HG03039 (cell line): ENCODE measurements around the gene ANKRD16.
"Not testable (repeated sequence)": the region's sequence is repeated elsewhere in the genome, so short reads cannot be mapped to it uniquely, and the experiment has no call there.

Experiments
- ATAC-seq: cut with Tn5 transposase; IDR thresholded peaks from one replicate; pipeline ENCODE4 v1.9.1; 2021; ENCODE audit warnings: mild to moderate bottlenecking, moderate library complexity; ENCODE audit not compliant: unreplicated experiment

Gene ANKRD16

DNA sequence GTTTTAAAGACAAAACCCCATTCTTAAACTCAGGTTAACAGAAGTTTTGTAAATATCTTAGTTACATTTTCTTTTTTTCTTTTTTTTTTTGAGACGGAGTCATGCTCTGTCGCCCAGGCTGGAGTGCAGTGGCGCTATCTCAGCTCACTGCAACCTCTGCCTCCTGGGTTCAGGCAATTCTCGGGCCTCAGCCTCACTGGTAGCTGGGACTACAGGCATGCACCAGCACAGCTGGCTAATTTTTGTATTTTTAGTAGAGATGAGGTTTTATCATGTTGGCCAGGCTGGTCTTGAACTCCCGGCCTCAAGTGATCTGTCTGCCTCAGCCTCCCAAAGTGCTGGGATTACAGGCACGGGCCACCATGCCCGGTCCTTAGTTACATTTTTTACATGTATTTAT is 12.7 kb downstream of the ANKRD16 start:
- not testable (repeated sequence) for ATAC-seq

DNA sequence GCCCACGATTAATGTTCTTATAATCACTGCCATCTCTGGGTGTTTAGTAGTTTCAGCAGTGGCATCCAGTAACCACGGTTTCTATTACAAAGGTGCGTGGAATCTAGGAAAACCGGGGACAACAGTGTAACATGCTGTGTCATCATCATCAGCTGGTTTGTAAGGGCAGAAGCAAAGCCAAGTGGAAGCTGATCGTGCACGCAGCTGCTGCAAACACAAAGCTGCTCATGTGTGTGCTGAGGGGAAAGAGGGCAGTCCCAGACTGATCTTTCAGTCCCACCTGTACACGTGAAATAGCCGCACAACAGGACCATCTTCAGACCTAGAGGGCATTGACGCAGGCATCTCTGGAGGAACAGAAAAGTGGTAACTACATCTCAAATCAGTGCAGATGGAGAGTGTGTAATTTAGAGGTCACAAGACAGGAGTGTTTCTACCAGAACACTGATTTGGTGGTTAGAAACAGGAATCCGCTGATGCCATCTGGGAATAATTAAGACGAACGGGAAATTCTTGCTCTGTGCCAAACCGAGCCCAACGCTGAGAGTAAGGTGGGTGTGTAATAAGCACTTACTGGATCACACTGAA is 13.4 kb downstream of the ANKRD16 start:
- no peak for ATAC-seq

DNA sequence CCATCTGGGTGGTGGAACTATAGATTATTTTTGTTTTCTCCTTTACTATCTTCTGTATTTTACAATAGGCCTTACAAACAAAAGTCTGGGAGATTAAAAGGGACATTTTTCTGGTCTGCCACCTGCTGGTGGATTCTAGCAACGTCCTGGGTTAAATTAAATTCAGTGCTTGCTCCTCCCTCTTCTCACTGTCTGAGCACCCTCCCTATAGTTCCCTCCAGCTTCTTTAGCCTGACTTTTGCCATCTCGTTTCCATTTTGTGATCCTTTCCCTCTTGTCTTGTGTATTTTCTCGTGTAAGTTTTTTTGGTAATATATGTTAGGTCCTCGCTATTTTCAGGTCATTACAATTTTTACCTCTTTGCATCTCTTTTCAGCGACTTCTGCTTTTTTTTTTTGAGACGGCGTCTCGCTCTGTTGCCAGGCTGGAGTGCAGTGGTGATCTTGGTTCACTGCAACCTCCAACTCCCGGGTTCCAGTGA is 16.1 kb downstream of the ANKRD16 start:
- ATAC-seq: no peak

DNA sequence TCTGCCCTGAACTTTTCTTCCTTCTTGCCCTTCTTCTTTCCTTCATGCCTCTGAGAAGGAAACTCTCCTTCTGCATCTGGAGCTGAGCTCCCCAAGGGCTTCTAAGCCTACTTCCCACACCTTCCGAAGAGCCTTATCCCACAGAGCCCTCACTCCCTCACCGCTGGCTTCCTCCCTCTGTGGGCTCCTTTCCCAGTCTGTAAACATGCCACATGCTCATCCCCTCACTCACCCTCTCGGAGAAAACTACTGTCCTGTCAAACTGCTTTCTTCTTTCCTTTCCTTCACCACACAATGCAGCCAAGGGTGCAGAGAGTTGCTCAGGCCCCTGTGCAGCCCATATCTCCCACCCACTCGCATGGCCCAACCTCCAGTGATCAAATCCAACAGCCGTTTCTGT is 18.1 kb downstream of the ANKRD16 start:
- ATAC-seq: no peak

DNA sequence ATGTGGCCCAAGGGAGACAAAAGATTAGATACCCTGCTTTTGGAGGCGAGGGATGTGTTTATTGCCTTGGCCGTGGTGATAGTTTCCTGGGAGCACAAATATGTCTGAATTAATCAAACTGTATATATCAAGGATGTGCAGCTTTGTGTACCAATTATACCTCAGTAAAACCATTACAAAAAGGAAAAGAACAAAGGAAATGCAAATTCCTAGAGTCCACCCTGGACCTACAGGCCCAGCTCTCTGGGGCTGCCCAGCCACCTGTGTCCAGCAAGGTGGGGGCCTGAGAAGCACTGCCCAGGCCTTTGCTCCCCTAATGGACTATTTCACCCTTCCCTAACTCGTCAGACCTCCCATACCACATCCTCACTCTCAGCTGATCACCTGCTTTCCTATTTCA is 20.5 kb downstream of the ANKRD16 start:
- ATAC-seq: no peak

DNA sequence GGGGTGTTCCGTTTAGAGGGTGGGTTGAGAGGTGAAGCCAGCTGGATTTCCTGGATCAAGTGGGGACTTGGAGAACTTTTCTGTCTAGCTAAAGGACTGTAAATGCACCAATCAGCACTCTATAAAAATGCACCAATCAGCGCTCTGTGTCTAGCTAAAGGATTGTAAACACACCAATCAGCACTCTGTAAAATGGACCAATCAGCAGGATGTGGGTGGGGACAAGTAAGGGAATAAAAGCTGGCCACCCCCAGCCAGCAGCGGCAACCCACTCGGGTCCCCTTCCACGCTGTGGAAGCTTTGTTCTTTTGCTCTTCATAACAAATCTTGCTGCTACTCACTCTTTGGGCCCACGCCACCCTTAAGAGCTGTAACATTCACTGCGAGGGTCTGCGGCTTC is 21.3 kb downstream of the ANKRD16 start:
- not testable (repeated sequence) for ATAC-seq

DNA sequence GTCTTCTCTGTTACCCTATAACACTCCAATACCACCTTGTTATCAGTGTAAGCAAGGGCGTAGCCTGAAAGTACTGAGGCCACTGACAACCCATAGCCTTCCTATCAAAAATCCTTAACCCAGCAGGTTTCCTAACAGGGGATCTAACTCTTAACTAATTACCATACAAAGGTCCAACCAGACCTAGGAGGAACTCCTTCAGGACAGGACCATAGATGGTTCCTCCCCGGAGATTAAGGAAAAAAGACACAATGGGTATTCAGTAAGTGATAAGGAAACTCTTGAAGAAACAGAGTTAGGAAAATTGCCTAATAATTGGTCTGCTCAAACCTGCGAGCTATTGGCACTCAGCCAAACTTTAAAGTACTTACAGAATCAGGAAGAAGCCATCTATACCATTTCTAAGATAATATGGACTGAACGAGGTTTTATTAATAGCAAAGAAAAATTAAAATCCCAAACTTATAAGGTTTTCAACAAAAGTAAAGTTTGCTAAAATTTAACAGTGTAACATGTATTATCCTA is 22.5 kb downstream of the ANKRD16 start:
- not testable (repeated sequence) for ATAC-seq

DNA sequence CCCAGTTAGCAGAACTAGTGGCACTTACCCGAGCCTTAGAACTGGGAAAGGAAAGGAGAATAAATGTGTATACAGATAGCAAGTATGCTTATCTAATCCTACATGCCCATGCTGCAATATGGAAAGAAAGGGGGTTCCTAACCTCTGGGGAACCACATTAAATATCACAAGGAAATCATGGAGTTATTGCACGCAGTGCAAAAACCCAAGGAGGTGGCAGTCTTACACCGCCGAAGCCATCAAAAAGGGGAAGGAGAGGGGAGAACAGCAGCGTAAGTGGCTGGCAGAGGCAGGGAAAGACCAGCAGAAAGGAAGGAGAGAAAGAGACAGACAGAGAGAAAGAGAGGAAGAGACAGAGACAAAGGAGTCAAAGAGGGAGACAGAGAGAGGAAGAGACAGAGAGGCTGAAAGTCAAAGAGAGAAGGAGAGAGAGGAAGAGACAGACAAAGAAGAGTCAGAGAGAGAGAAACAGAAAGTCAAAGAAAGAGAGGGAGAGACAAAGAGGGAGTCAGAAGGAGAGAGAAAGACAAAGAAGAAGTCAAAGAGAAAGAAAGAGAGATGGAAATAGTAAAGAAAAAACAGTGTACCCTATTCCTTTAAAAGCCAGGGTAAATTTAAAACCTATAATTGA is 23.1 kb downstream of the ANKRD16 start:
- ATAC-seq: not testable (repeated sequence)

DNA sequence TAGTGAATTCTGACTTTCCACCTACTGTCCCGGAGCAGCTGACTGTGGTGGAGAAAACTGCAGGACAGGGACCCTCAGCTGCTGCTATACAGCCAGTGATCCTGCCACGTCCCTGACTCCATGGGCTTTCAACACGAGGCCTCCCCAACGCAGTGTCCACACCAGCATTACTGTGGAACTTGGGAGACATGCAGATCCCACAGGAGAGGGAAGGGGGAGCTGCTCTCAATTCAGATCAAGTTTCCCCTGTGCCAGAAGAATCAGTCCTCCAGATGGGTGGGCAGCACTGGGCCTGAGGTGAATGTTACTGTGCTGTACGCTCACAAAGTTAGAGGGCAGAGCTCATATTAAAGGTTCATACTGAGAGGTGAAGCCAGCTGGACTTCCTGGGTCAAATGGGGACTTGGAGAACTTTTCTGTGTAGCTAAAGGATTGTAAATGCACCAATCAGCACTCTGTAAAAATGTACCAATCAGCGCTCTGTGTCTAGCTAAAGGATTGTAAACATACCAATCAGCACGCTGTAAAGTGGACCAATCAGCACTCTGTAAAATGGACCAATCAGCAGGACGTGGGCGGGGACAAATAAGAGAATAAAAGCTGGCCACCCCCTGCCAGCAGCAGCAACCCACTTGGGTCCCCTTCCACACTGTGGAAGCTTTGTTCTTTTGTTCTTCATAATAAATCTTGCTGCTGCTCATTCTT is 26.6 kb downstream of the ANKRD16 start:
- ATAC-seq: not testable (repeated sequence)

DNA sequence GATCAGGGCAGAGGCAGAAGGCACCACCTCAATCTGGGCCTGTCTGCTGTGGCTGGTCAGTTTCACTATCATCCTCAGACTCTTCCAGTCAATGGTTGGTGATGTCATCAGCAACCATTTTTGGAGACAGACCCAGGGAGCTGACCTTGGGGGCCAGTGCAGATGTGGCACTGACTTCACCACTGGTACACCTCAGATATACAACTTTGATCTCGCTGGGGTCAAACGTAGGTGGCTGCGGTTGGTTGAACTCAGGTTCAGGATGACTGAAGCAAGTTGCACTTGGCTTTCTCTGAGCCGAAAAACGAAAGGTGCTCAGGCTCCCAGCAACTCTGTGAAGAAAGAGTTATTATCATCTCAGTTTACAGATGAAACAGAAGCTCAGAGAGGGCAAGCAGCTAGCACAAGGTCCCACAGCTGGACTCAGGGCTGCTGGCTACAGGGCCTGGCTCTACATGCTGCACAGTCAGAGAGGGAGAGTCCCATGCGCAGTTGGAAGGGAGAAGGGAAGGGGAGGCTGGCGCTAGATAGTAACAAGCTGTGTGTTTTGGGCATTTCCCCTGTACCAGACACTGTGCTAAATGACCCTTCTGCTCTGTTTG is 27.2 kb downstream of the ANKRD16 start:
- peak; percentile 92 for ATAC-seq

DNA sequence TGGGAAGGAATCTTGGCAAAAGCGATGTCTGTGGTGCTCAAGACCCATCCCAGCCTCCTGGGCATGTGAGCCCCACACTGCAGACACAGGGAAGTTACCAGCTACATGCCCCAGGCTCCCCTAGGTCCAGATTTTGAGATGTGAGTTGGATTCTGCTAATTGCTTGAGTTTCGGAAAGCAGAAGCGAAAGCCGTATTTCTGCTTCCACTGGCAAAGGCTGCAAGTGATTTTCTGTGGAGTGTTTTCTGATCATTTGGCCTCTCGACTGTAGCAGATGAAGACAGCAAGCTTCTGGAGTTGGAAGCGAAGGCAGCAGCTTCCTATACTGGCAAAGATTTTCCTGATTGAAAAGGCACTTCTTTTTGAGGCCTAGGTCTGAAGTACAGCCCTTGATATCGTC is 29.6 kb downstream of the ANKRD16 start:
- no peak for ATAC-seq

DNA sequence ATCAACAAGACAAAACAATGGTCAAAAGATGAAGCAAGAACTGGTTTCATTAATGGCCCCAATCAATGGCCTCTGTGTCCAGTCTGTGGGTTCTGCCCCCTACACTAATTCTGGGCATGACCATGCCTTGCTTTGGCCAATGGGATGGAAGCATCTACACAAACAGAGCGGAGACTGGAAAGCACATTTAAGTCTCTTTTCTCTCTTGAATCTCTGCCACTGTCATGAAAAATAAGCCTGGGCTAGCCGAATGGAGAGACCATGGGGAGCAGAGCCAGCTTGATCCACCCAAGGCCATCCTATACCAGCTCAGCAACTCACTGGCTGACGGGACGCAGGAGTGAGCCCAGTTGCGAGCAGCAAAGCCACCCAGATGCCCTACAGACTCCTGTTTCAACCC is 30.9 kb downstream of the ANKRD16 start:
- no peak for ATAC-seq

DNA sequence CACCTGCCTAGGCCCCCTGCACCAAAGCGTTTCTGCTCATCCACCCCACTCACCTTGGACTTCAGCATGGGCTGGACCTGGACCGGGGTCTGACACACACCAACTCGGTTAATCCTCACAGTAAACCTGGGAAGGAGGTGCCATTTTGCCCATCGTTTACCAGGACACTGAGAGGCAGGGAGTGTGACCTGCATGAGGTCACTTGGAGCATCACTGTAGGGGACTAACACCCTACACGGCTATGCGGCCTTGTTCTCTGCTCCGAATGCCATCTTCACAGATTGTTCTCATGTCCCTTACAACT is 33.0 kb downstream of the ANKRD16 start:
- no peak for ATAC-seq

DNA sequence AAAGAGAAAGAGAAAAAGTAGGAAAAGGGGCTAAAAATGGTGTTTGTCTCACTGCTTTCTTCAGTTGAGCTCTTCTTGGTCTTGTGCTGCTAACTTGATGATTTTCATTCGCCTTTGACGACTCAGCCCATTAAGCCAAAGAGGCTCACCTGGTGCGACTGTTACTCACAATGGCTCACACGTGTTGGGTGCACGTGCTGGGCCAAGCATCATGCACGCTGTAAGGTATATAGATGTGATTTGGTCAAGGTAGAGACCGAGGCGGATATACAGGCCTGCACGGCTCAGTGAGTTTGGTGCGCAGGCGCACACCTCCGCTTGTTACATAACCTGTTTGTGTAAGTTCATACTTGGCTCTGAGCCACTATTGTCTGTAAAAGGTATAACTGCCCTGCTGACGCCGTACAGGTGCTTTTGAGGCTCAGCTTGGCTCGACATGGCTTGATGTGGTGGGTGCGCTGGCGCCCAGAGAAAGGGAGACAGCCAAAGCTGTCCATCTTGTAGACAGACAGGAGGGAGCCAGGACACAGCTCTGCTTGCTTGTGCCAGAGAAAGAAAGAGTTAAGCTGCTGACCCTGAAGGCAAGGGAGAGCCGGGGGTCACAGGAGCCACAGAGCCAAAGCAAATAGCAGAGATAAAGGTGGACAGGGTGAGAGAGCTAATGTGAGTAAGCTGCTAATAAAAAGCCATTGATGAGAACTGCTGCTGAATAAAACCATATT is 33.6 kb downstream of the ANKRD16 start:
- ATAC-seq: no peak

DNA sequence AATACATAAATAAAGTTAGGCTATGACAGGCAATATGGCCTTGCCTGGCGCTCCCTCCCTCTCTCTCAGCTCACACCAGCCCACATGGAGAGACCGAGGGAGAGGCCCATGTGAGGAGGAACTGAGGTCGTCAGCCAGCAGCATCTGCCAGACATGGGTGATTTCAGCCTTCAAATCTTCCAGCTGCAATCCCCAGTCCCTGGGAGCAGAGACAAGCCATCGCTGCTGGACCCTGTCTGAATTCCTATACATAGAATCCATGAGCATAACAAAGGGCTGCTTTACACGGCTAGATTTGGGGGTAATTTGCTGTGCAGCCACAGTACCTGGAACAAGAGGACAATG is 35.6 kb downstream of the ANKRD16 start:
- ATAC-seq: no peak

DNA sequence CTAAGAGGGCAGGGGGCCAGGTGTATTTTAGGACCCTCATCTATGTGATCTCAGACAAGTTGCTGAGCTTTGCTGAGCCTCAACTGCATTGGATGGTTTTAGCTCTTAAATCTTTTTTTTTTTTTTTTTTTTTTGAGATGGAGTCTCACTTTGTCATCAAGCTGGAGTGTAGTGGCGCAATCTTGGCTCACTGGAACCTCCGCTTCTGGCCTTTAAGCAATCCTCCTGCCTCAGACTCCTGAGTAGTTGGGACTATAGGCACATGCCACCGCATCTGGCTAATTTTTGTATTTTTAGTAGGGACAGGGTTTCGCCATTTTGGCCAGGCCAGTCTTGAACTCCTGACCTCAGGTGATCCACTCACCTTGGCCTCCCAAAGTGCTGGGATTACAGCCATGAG is 43.0 kb downstream of the ANKRD16 start:
- not testable (repeated sequence) for ATAC-seq

DNA sequence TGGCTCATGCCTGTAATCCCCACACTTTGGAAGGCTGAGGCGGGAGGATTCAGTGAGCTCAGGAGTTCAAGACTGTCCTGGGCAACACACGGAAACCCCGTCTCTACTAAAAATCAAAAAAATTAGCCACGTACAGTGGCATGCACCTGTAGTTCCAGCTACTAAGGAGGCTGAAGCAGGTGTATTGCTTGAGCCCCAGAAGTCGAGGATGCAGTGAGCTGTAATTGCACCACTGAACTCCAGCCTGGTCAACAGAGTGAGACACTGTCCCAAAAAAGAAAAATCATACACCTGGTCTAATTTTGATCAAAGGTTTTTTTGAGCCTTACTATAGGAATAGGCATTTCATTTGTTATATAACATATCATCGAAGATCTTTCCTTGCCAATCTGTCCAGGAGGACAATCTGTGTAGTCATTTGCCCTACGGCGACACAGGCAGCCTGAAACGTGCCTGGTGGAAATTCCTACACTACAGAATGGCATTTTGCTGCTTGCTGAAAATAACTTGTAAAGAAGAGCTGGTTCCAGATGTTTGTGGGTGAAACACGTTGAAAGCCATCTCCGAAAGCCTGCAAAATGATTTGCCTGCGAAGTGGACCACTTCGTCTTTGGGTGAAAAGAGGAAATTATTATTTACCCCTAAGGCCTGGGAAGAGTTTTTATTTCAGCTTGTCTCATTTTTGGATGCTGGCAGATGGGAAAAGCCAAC is 45.2 kb downstream of the ANKRD16 start:
- ATAC-seq: no peak

DNA sequence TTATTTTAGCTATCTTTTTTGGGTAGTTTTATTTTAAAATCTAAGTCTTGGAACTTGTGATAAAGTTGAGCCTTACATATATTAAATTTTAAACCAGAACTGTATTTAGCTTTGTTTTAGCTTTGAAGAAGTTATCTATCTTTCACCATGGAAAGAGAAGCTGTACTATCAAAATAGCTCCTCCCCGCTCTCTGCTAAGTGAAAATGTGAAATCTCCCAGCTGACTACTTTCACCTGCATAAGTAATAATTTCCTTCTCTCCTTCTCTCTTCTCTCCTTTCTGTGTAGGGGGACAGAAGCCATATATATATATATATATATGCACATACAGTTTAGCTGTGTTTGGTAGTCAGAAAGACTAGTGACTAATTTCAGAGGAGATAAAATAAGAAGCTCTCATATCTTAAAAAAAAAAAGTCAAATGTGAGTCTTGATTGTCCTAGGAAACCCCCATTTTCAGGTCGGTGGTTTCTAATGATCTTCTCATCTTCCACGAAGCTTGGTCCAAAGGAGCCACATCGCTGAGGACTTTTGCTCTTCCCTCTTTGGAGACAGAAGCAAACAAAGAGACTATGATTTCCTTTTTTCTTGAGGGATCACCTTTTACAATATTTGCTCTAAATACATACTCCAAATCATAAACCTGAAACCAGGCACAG is 45.9 kb downstream of the ANKRD16 start:
- ATAC-seq: no peak

DNA sequence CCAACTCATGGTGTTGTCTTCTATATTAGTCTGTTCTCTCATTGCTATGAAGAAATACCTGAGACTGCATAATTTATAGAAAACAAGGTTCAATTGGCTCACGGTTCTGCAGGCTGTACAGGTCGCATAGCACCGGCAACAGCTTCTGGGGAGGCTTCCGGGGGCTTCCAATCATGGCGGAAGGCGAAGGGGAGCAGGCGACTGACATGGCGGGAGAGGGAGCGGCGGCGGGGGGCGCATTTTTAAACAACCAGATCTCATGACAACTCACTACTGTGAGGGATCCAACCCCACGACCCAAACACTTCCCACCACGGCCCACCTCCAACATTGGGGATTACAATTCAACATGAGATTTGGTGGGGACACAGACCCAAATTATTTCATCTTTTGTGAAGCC is 47.7 kb downstream of the ANKRD16 start:
- ATAC-seq: no peak
